ENCODE results near the gene GPC5. TPM values are rescaled to one million over a fixed set of nuclear protein-coding genes. Genes with fewer than 3 reads are reported as not detected.

GPC5 gene
- total and polyA plus RNA-seq, 2 experiments from 2014 or later, result 0.32 TPM; not detected in 1

- H3F3A ChIP-seq (ENCODE audit: insufficient read depth), result no peaks in the 10 kb centered on the region
- 0 to 2% methylated on average over 1 of the region's 1 CpG for WGBS, 2 experiments (ENCODE audit: low coverage in 1 of 2, low lambda C conversion rate in 2 of 2, missing lambda C conversion rate in 2 of 2)
- no peaks in the 10 kb centered on the region for H3K27me3 ChIP-seq (replicated peaks; ENCODE audit: insufficient read depth)
- no peak overlapping the region for H3K4me3 ChIP-seq
- no peak overlapping the region for H2AFZ ChIP-seq
- no peak overlapping the region for H3K27ac ChIP-seq
- no peaks in the 10 kb centered on the region for H3K4me1 ChIP-seq (ENCODE audit: insufficient read depth)
- no peak for TF ChIP-seq EZH2phosphoT487 (IDR thresholded peaks at IDR 0.05; ENCODE audit: insufficient read depth, low read depth)
- no peak for TF ChIP-seq EZH2 (IDR thresholded peaks at IDR 0.05; ENCODE audit: insufficient read depth, poor library complexity, severe bottlenecking)
- H3K9ac ChIP-seq, result no peak overlapping the region
- no peaks in the 10 kb centered on the region for H3K36me3 ChIP-seq (ENCODE audit: low read depth)
- H3K9me2 ChIP-seq (ENCODE audit: insufficient read depth), result no peaks in the 10 kb centered on the region
- in situ Hi-C loops (cut with MboI), result no loop called here
- H3K4me2 ChIP-seq (ENCODE audit: unreplicated experiment), result no peak overlapping the region
- H3K79me2 ChIP-seq (ENCODE audit: insufficient read depth), result no peaks in the 10 kb centered on the region
- no peaks in the 10 kb centered on the region for H3K9me3 ChIP-seq (ENCODE audit: low read depth)
- DNase-seq, result no peak
- no peaks in the 10 kb centered on the region for H4K20me1 ChIP-seq (ENCODE audit: insufficient read depth)
These were observed 921.9 kb downstream of the GPC5 start for GRCh38 chr13:92320323-92320722.

- no peak for DNase-seq
- no peak overlapping the region for H3K4me3 ChIP-seq
- 2 to 5% methylated on average over 5 of the region's 5 CpGs for WGBS, 2 experiments (ENCODE audit: low coverage in 1 of 2, low lambda C conversion rate in 2 of 2, missing lambda C conversion rate in 2 of 2)
- TF ChIP-seq EZH2phosphoT487 (IDR thresholded peaks at IDR 0.05; ENCODE audit: insufficient read depth, low read depth) (no peak), EZH2 (IDR thresholded peaks at IDR 0.05; ENCODE audit: insufficient read depth, poor library complexity, severe bottlenecking) (no peak)
- no peak overlapping the region for H2AFZ ChIP-seq
- H3K79me2 ChIP-seq (ENCODE audit: insufficient read depth), result no peaks in the 10 kb centered on the region
- in situ Hi-C loops (cut with MboI), result no loop called here
- no peaks in the 10 kb centered on the region for H4K20me1 ChIP-seq (ENCODE audit: insufficient read depth)
- no peaks in the 10 kb centered on the region for H3K27me3 ChIP-seq (replicated peaks; ENCODE audit: insufficient read depth)
- no peaks in the 10 kb centered on the region for H3K9me2 ChIP-seq (ENCODE audit: insufficient read depth)
- no peaks in the 10 kb centered on the region for H3K9me3 ChIP-seq (ENCODE audit: low read depth)
- no peak overlapping the region for H3K27ac ChIP-seq
- H3K36me3 ChIP-seq (ENCODE audit: low read depth), result no peaks in the 10 kb centered on the region
- no peak overlapping the region for H3K9ac ChIP-seq
- H3K4me2 ChIP-seq (ENCODE audit: unreplicated experiment), result no peak overlapping the region
- no peaks in the 10 kb centered on the region for H3F3A ChIP-seq (ENCODE audit: insufficient read depth)
- H3K4me1 ChIP-seq (ENCODE audit: insufficient read depth), result no peaks in the 10 kb centered on the region
These were observed 922.8 kb downstream of the GPC5 start for GRCh38 chr13:92321174-92321573.

- Histone ChIP-seq H3K9me3 (ENCODE audit: low read depth) (no peaks in the 10 kb centered on the region), H3K4me1 (ENCODE audit: insufficient read depth) (no peaks in the 10 kb centered on the region), H3K36me3 (ENCODE audit: low read depth) (no peaks in the 10 kb centered on the region), H3K27ac (no peak overlapping the region), H3K4me2 (ENCODE audit: unreplicated experiment) (no peak overlapping the region), H3K4me3 (no peak overlapping the region), H3K79me2 (ENCODE audit: insufficient read depth) (no peaks in the 10 kb centered on the region), H3F3A (ENCODE audit: insufficient read depth) (no peaks in the 10 kb centered on the region), H3K27me3 (replicated peaks; ENCODE audit: insufficient read depth) (no peaks in the 10 kb centered on the region), H2AFZ (no peak overlapping the region), H3K9me2 (ENCODE audit: insufficient read depth) (peaks cover 4% of the 10 kb centered on the region; the same call in 1 of the 2 replicates), H3K9ac (no peak overlapping the region), H4K20me1 (ENCODE audit: insufficient read depth) (no peaks in the 10 kb centered on the region)
- in situ Hi-C loops (cut with MboI), result no loop called here
- 6 to 10% methylated on average over 1 of the region's 1 CpG for WGBS, 2 experiments (ENCODE audit: low coverage in 1 of 2, low lambda C conversion rate in 2 of 2, missing lambda C conversion rate in 2 of 2)
- DNase-seq, result no peak
- TF ChIP-seq EZH2phosphoT487 (IDR thresholded peaks at IDR 0.05; ENCODE audit: insufficient read depth, low read depth) (no peak), EZH2 (IDR thresholded peaks at IDR 0.05; ENCODE audit: insufficient read depth, poor library complexity, severe bottlenecking) (no peak)
These were observed 947.2 kb downstream of the GPC5 start for GRCh38 chr13:92345627-92346026.

GRCh38 chr13:92346046-92346445, 947.6 kb downstream of the GPC5 start:
- no peak overlapping the region for H2AFZ ChIP-seq
- in situ Hi-C loops (cut with MboI), result no loop called here
- TF ChIP-seq EZH2 (IDR thresholded peaks at IDR 0.05; ENCODE audit: insufficient read depth, poor library complexity, severe bottlenecking) (no peak), EZH2phosphoT487 (IDR thresholded peaks at IDR 0.05; ENCODE audit: insufficient read depth, low read depth) (no peak)
- H3K36me3 ChIP-seq (ENCODE audit: low read depth), result no peaks in the 10 kb centered on the region
- no peak overlapping the region for H3K9ac ChIP-seq
- H3K27me3 ChIP-seq (replicated peaks; ENCODE audit: insufficient read depth), result no peaks in the 10 kb centered on the region
- no peaks in the 10 kb centered on the region for H3K4me1 ChIP-seq (ENCODE audit: insufficient read depth)
- no peak for DNase-seq
- no peaks in the 10 kb centered on the region for H3K79me2 ChIP-seq (ENCODE audit: insufficient read depth)
- no peak overlapping the region for H3K4me3 ChIP-seq
- H3K4me2 ChIP-seq (ENCODE audit: unreplicated experiment), result no peak overlapping the region
- no peak overlapping the region for H3K27ac ChIP-seq
- H3K9me3 ChIP-seq (ENCODE audit: low read depth), result no peaks in the 10 kb centered on the region
- no peaks in the 10 kb centered on the region for H3F3A ChIP-seq (ENCODE audit: insufficient read depth)
- no peaks in the 10 kb centered on the region for H4K20me1 ChIP-seq (ENCODE audit: insufficient read depth)
- H3K9me2 ChIP-seq (ENCODE audit: insufficient read depth), result peaks cover 4% of the 10 kb centered on the region; the same call in 1 of the 2 replicates

- H3F3A ChIP-seq (ENCODE audit: insufficient read depth), result no peaks in the 10 kb centered on the region
- no peak overlapping the region for H3K4me2 ChIP-seq (ENCODE audit: unreplicated experiment)
- TF ChIP-seq EZH2phosphoT487 (IDR thresholded peaks at IDR 0.05; ENCODE audit: insufficient read depth, low read depth) (no peak), EZH2 (IDR thresholded peaks at IDR 0.05; ENCODE audit: insufficient read depth, poor library complexity, severe bottlenecking) (no peak)
- no peak overlapping the region for H2AFZ ChIP-seq
- H3K9ac ChIP-seq, result no peak overlapping the region
- H3K4me1 ChIP-seq (ENCODE audit: insufficient read depth), result no peaks in the 10 kb centered on the region
- H3K9me2 ChIP-seq (ENCODE audit: insufficient read depth), result peaks cover 4% of the 10 kb centered on the region; the same call in 1 of the 2 replicates
- WGBS, 2 experiments (ENCODE audit: low coverage in 1 of 2, low lambda C conversion rate in 2 of 2, missing lambda C conversion rate in 2 of 2), result 27 to 34% methylated on average over 1 of the region's 1 CpG
- in situ Hi-C loops (cut with MboI), result no loop called here
- H4K20me1 ChIP-seq (ENCODE audit: insufficient read depth), result no peaks in the 10 kb centered on the region
- H3K36me3 ChIP-seq (ENCODE audit: low read depth), result no peaks in the 10 kb centered on the region
- H3K79me2 ChIP-seq (ENCODE audit: insufficient read depth), result no peaks in the 10 kb centered on the region
- no peak overlapping the region for H3K4me3 ChIP-seq
- H3K9me3 ChIP-seq (ENCODE audit: low read depth), result peaks cover 6% of the 10 kb centered on the region
- H3K27ac ChIP-seq, result no peak overlapping the region
- no peaks in the 10 kb centered on the region for H3K27me3 ChIP-seq (replicated peaks; ENCODE audit: insufficient read depth)
- DNase-seq, result no peak
These were observed 956.2 kb downstream of the GPC5 start for GRCh38 chr13:92354583-92354982.

Data from GM23248 (cell line).